PC-3 (cell line): Measurements from ENCODE around the gene HNRNPC.

Experiments
- CTCF ChIP-seq: fragments of 300-600 bp; sonication (generic); conservative IDR thresholded peaks from 2 replicates; pipeline ENCODE4 v1.5.1; 2017; ENCODE audit warnings: antibody characterized with exemption, low read depth, mild to moderate bottlenecking, low read length
- EZH2 ChIP-seq: fragments of 300-600 bp; sonication (generic); IDR thresholded peaks from one replicate; pipeline ENCODE4 v1.6.1; 2017; ENCODE audit warnings: antibody characterized with exemption, mild to moderate bottlenecking, low read length; ENCODE audit not compliant: unreplicated experiment

- TF ChIP-seq CTCF = no peak
- no peak for TF ChIP-seq EZH2
Measured at GRCh38 chr14:21194597-21194996, 74.6 kb downstream of the HNRNPC start.
